Body of pancreas (tissue), 4 donors: Measurements from ENCODE around the gene NLRP4. TPM values are rescaled to one million over a fixed set of nuclear protein-coding genes. Genes with fewer than 3 reads are reported as not detected.
A peak's percentile ranks its signal among the peaks of the same experiment; 100 is the strongest.

ENCODE experiments used
- ATAC-seq: fragments of 150-250 bp; one replicate; pipeline ENCODE4 v1.9.1; 2016
- DNase-seq, 4 donors: peaks; one replicate each; pipeline ENCODE4 v3.0.0-alpha.2; 2019
- H3K27ac ChIP-seq, 4 donors: fragments of 200-600 bp; sonication (generic); 1 replicate in 3 of 4; 2 replicates in 1 of 4; pipeline versions ENCODE4 v1.5.1 to v1.6.1; 2016 to 2019; ENCODE audit warnings: mild to moderate bottlenecking in 1 of 4, mixed read lengths in 1 of 4, moderate library complexity in 1 of 4
- H3K27me3 ChIP-seq, 2 donors: fragments of 200-600 bp; sonication (generic); one replicate each; pipeline ENCODE4 v1.6.0; 2016; ENCODE audit warnings: mild to moderate bottlenecking in 1 of 2
- H3K36me3 ChIP-seq, 2 donors: fragments of 200-600 bp; sonication (generic); replicated peaks in 1 of 2; 2 replicates each; pipeline ENCODE4 v1.5.1; 2016; ENCODE audit warnings: low read depth in 2 of 2; ENCODE audit not compliant: insufficient read depth in 1 of 2
- H3K4me1 ChIP-seq: fragments of 200-600 bp; sonication (generic); one replicate; pipeline ENCODE4 v1.6.0; 2016
- H3K4me3 ChIP-seq, 2 donors: fragments of 200-600 bp; sonication (generic); 1 replicate in 1 of 2; 2 replicates in 1 of 2; pipeline ENCODE4 v1.5.1; 2016 to 2019
- H3K9me3 ChIP-seq, 3 donors: fragments of 200-600 bp; sonication (generic); 1 replicate in 2 of 3; 2 replicates in 1 of 3; pipeline ENCODE4 v1.5.1; 2016
- CTCF ChIP-seq, 7 experiments: fragments of 450-650 bp in 4 of 7; fragments of 200-600 bp in 3 of 7; sonication (generic) in 3 of 7; IDR thresholded peaks; one replicate each; pipeline ENCODE4 v1.5.1; 2016 to 2019; ENCODE audit warnings: antibody characterized with exemption in 7 of 7
- POLR2A ChIP-seq, 3 donors: fragments of 450-650 bp; IDR thresholded peaks; one replicate each; pipeline ENCODE4 v1.6.1; 2016; ENCODE audit warnings: antibody characterized with exemption in 3 of 3, mild to moderate bottlenecking in 2 of 3
- WGBS, 2 donors: methylation state at CpG; one replicate each; pipeline ENCODE4 v1.1.5; 2017; 5-methylcytosine and 5-hydroxymethylcytosine counted together
- intact Hi-C: fragments of 100-400 bp; cut with DNase I; formaldehyde crosslinking; loops from one replicate; pipeline ENCODE4 v1.15.1; 2023
- total RNA-seq, 2 donors: library from RNA; depleted of rRNA; stranded (reverse); fragments of >200 nt; gene quantifications; one replicate each; pipeline ENCODE4 v1.1.0, GENCODE V29; 2016

The NLRP4 gene
- total RNA-seq, 2 donors from 2014 or later, result not detected

- Histone ChIP-seq H3K9me3 (no peaks in the 10 kb centered on the region), H3K27me3 (no peaks in the 10 kb centered on the region), H3K4me3 (no peak overlapping the region), H3K27ac (no peak overlapping the region), H3K4me1 (peaks cover 9% of the 10 kb centered on the region), H3K36me3 (no peaks in the 10 kb centered on the region)
- intact Hi-C loops, result loop anchor here (10.0 kb wide), 1 partner anchor 105 kb away; no protein-coding TSS in a partner anchor
- peak; percentile 90 for ATAC-seq
- TF ChIP-seq POLR2A (IDR thresholded peaks at IDR 0.05), result no peak
- TF ChIP-seq CTCF (IDR thresholded peaks at IDR 0.05), result peak; percentile 21 to 81 (median 71)
- peak; percentile 79 to 89 (median 84) for DNase-seq
- WGBS, 2 donors, result 19 to 22% methylated on average over 20 of the region's 20 CpGs
Observed at GRCh38 chr19:55809381-55810058, 26.8 kb upstream of the NLRP4 start.

- no peak for ATAC-seq
- DNase-seq, result no peak
- H3K4me1 ChIP-seq, result peaks cover 9% of the 10 kb centered on the region
- H3K27ac ChIP-seq, result no peak overlapping the region
- WGBS, 2 donors, result 46 to 61% methylated on average over 3 of the region's 3 CpGs
- TF ChIP-seq CTCF (IDR thresholded peaks at IDR 0.05), result no peak
- no peak for TF ChIP-seq POLR2A (IDR thresholded peaks at IDR 0.05)
- no peak overlapping the region for H3K4me3 ChIP-seq
- no peaks in the 10 kb centered on the region for H3K27me3 ChIP-seq
- H3K36me3 ChIP-seq, result no peaks in the 10 kb centered on the region
- intact Hi-C loops, result loop anchor here (10.0 kb wide), 1 partner anchor 107 kb away; no protein-coding TSS in a partner anchor
- H3K9me3 ChIP-seq, result no peaks in the 10 kb centered on the region
Observed at GRCh38 chr19:55811340-55811739, 25.0 kb upstream of the NLRP4 start.

- TF ChIP-seq POLR2A (IDR thresholded peaks at IDR 0.05) (no peak), CTCF (IDR thresholded peaks at IDR 0.05) (no peak)
- H3K36me3 ChIP-seq, result no peaks in the 10 kb centered on the region
- no peaks in the 10 kb centered on the region for H3K9me3 ChIP-seq
- intact Hi-C loops, result loop anchor here (10.0 kb wide), 1 partner anchor 108 kb away; no protein-coding TSS in a partner anchor
- H3K27ac ChIP-seq, result no peak overlapping the region
- H3K4me1 ChIP-seq, result peaks cover 9% of the 10 kb centered on the region
- ATAC-seq (no peak), DNase-seq (no peak)
- H3K4me3 ChIP-seq, result no peak overlapping the region
- no peaks in the 10 kb centered on the region for H3K27me3 ChIP-seq
- 39 to 47% methylated on average over 7 of the region's 7 CpGs for WGBS, 2 donors
Observed at GRCh38 chr19:55812449-55812848, 23.9 kb upstream of the NLRP4 start.

GRCh38 chr19:55813906-55814305 is 22.4 kb upstream of the NLRP4 start:
- TF ChIP-seq POLR2A (IDR thresholded peaks at IDR 0.05) (no peak), CTCF (IDR thresholded peaks at IDR 0.05) (no peak)
- H3K36me3 ChIP-seq, result no peaks in the 10 kb centered on the region
- DNase-seq (no peak), ATAC-seq (no peak)
- WGBS, 2 donors, result 90 to 100% methylated on average over 1 to 5 of the region's 5 CpGs
- peaks cover 9% of the 10 kb centered on the region for H3K4me1 ChIP-seq
- intact Hi-C loops, result loop anchor here (10.0 kb wide), 1 partner anchor 109 kb away; no protein-coding TSS in a partner anchor
- no peak overlapping the region for H3K4me3 ChIP-seq
- no peak overlapping the region for H3K27ac ChIP-seq
- no peaks in the 10 kb centered on the region for H3K27me3 ChIP-seq
- no peaks in the 10 kb centered on the region for H3K9me3 ChIP-seq

- H3K27ac ChIP-seq, result no peak overlapping the region
- no peaks in the 10 kb centered on the region for H3K4me1 ChIP-seq
- no peaks in the 10 kb centered on the region for H3K27me3 ChIP-seq
- no peaks in the 10 kb centered on the region for H3K36me3 ChIP-seq
- ATAC-seq (no peak), DNase-seq (no peak)
- WGBS, 2 donors, result 73 to 78% methylated on average over 3 of the region's 3 CpGs
- no peak for TF ChIP-seq POLR2A (IDR thresholded peaks at IDR 0.05)
- TF ChIP-seq CTCF (IDR thresholded peaks at IDR 0.05), result no peak
- no peaks in the 10 kb centered on the region for H3K9me3 ChIP-seq
- intact Hi-C loops, result no loop called here
- H3K4me3 ChIP-seq, result no peak overlapping the region
Observed at GRCh38 chr19:55820037-55820436, 16.3 kb upstream of the NLRP4 start.
